Neural cell (in vitro differentiated cells): ENCODE measurements around the gene LLGL2. TPM values are rescaled to one million over a fixed set of nuclear protein-coding genes. Genes with fewer than 3 reads are reported as not detected.

ENCODE experiments used
- H2AFZ ChIP-seq: fragments of 200-600, 300-800 bp; sonication (generic), shearing (Covaris generic); 2 replicates; pipeline ENCODE4 v1.6.0; 2014; ENCODE audit warnings: low read depth, mild to moderate bottlenecking, antibody characterized with exemption, low read length, moderate library complexity
- H3F3A ChIP-seq: fragments of 200-600 bp; shearing (Covaris generic); 2 replicates; pipeline ENCODE4 v1.6.1; 2016; ENCODE audit warnings: mild to moderate bottlenecking, moderate library complexity, mixed read lengths, antibody characterized with exemption, low read length; ENCODE audit not compliant: insufficient read depth, poor library complexity, severe bottlenecking
- H3K27ac ChIP-seq: fragments of 200-600, 300-800 bp; sonication (generic), shearing (Covaris generic); 2 replicates; pipeline ENCODE4 v1.5.1; 2014; ENCODE audit warnings: mild to moderate bottlenecking, low read length, moderate library complexity
- H3K27me3 ChIP-seq: fragments of 300-800, 200-600 bp; sonication (generic), shearing (Covaris generic); 2 replicates; pipeline ENCODE4 v1.6.0; 2014; ENCODE audit warnings: mild to moderate bottlenecking, low read depth, low read length, moderate library complexity; ENCODE audit not compliant: insufficient read depth
- H3K36me3 ChIP-seq: fragments of 300-800, 200-600 bp; sonication (generic), shearing (Covaris generic); 2 replicates; pipeline ENCODE4 v1.5.1; 2014; ENCODE audit warnings: mild to moderate bottlenecking, antibody characterized with exemption, low read length, moderate library complexity; ENCODE audit not compliant: insufficient read depth
- H3K4me2 ChIP-seq: fragments of 300-800, 200-600 bp; sonication (generic), shearing (Covaris generic); 2 replicates; pipeline ENCODE4 v1.6.0; 2014; ENCODE audit warnings: mild to moderate bottlenecking, low read length
- H3K4me3 ChIP-seq: fragments of 300-800, 200-600 bp; sonication (generic), shearing (Covaris generic); 2 replicates; pipeline ENCODE4 v1.5.1; 2014; ENCODE audit warnings: mild to moderate bottlenecking, low read length, moderate library complexity
- H3K79me2 ChIP-seq: fragments of 200-600 bp; shearing (Covaris generic); replicated peaks from 2 replicates; pipeline ENCODE4 v1.6.0; 2014; ENCODE audit warnings: mild to moderate bottlenecking, low read length, moderate library complexity; ENCODE audit not compliant: insufficient read depth
- H3K9ac ChIP-seq: fragments of 300-800, 200-600 bp; sonication (generic), shearing (Covaris generic); 2 replicates; pipeline ENCODE4 v1.6.1; 2016; ENCODE audit warnings: mild to moderate bottlenecking, low read length, mixed read lengths
- H3K9me2 ChIP-seq: fragments of 200-600 bp; shearing (Covaris generic); 2 replicates; pipeline ENCODE4 v1.6.1; 2016; ENCODE audit warnings: mild to moderate bottlenecking, low read length, mixed read lengths; ENCODE audit not compliant: insufficient read depth
- H3K9me3 ChIP-seq: fragments of 200-600, 300-800 bp; sonication (generic), shearing (Covaris generic); 2 replicates; pipeline ENCODE4 v1.6.1; 2016; ENCODE audit warnings: mild to moderate bottlenecking, mixed run types, low read length, moderate library complexity, mixed read lengths
- H4K20me1 ChIP-seq: fragments of 200-600 bp; shearing (Covaris generic); 2 replicates; pipeline ENCODE4 v1.6.1; 2016; ENCODE audit warnings: mild to moderate bottlenecking, mixed run types; ENCODE audit not compliant: insufficient read depth
- EP300 ChIP-seq: fragments of 450-650 bp; conservative IDR thresholded peaks from 2 replicates; pipeline ENCODE4 v1.6.1; 2014; ENCODE audit warnings: antibody characterized with exemption, mild to moderate bottlenecking, moderate library complexity; ENCODE audit not compliant: poor library complexity, severe bottlenecking
- EZH2 ChIP-seq: fragments of 200-600, 300-800 bp; shearing (Covaris generic), sonication (generic); IDR thresholded peaks from 2 replicates; pipeline ENCODE4 v1.6.1; 2014; ENCODE audit warnings: antibody characterized with exemption, low read length, borderline replicate concordance, mild to moderate bottlenecking; ENCODE audit not compliant: insufficient read depth, poor library complexity, severe bottlenecking
- MXI1 ChIP-seq: fragments of 450-650 bp; conservative IDR thresholded peaks from 2 replicates; pipeline ENCODE4 v1.6.1; 2014; ENCODE audit warnings: antibody characterized with exemption, mild to moderate bottlenecking; ENCODE audit not compliant: poor library complexity, severe bottlenecking
- POLR2AphosphoS5 ChIP-seq: IDR thresholded peaks from 2 replicates; pipeline ENCODE4 v1.6.1; 2012
- RAD21 ChIP-seq: fragments of 450-650 bp; conservative IDR thresholded peaks from 2 replicates; pipeline ENCODE4 v1.6.1; 2014; ENCODE audit warnings: antibody characterized with exemption, mild to moderate bottlenecking, moderate library complexity
- SMC3 ChIP-seq: fragments of 450-650 bp; conservative IDR thresholded peaks from 2 replicates; pipeline ENCODE4 v1.6.1; 2014; ENCODE audit warnings: antibody characterized with exemption, mild to moderate bottlenecking, moderate library complexity; ENCODE audit not compliant: poor library complexity
- TAF1 ChIP-seq: IDR thresholded peaks from 2 replicates; pipeline ENCODE4 v1.6.1; 2012; ENCODE audit warnings: low read depth
- polyA plus RNA-seq: library from polyadenylated mRNA; depleted of rRNA; stranded (reverse); fragments of >200 nt; gene quantifications from 2 replicates; pipeline ENCODE4 v1.2.3, GENCODE V29; 2014
- TF ChIP-seq, protein P1 (sequence below): fragments of 450-650 bp; IDR thresholded peaks from 2 replicates; pipeline ENCODE4 v1.5.1; 2014; ENCODE audit warnings: antibody characterized with exemption, mild to moderate bottlenecking, moderate library complexity; ENCODE audit not compliant: poor library complexity, severe bottlenecking
- TF ChIP-seq, protein P2 (sequence below): IDR thresholded peaks from 2 replicates; pipeline ENCODE4 v1.6.1; 2012; ENCODE audit warnings: borderline replicate concordance

The LLGL2 gene
- polyA plus RNA-seq, 1 donor from 2014 or later: 0.95 TPM

DNA sequence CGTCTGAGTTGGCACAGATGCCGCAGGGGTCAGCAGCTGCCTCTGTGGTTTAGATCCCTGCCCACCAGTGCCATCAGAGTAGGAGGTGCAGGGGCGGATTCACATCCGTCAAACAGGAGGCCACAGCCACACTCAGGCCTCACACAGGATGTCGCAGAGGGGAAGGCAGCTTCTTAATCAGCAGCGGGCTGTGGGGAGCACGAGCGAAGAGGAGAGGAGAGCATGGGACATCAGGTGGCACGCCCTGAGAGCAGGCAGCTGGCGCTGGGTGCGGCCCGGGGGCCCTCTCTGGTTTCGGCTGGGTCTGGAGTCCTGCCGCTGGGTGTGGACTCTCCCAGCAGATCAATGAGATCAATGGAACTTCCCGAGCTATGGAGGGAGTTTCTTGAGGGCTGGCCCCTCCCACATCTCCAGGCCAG is 9.6 kb downstream of the LLGL2 start:
- no peaks in the 10 kb centered on the region for H3K36me3 ChIP-seq
- no peaks in the 10 kb centered on the region for H3K79me2 ChIP-seq
- H2AFZ ChIP-seq: no peak overlapping the region
- no peaks in the 10 kb centered on the region for H3F3A ChIP-seq
- H3K4me3 ChIP-seq: no peak overlapping the region
- H3K4me2 ChIP-seq: no peak overlapping the region
- H3K9ac ChIP-seq: no peak overlapping the region
- no peaks in the 10 kb centered on the region for H3K9me2 ChIP-seq
- H3K9me3 ChIP-seq: no peaks in the 10 kb centered on the region
- no peaks in the 10 kb centered on the region for H4K20me1 ChIP-seq
- H3K27ac ChIP-seq: no peak overlapping the region
- TF ChIP-seq TAF1 (no peak), EZH2 (no peak), RAD21 (no peak), SMC3 (no peak), MXI1 (no peak), POLR2AphosphoS5 (no peak), EP300 (no peak)
- TF ChIP-seq, protein P1, sequence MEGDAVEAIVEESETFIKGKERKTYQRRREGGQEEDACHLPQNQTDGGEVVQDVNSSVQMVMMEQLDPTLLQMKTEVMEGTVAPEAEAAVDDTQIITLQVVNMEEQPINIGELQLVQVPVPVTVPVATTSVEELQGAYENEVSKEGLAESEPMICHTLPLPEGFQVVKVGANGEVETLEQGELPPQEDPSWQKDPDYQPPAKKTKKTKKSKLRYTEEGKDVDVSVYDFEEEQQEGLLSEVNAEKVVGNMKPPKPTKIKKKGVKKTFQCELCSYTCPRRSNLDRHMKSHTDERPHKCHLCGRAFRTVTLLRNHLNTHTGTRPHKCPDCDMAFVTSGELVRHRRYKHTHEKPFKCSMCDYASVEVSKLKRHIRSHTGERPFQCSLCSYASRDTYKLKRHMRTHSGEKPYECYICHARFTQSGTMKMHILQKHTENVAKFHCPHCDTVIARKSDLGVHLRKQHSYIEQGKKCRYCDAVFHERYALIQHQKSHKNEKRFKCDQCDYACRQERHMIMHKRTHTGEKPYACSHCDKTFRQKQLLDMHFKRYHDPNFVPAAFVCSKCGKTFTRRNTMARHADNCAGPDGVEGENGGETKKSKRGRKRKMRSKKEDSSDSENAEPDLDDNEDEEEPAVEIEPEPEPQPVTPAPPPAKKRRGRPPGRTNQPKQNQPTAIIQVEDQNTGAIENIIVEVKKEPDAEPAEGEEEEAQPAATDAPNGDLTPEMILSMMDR: no peak
- TF ChIP-seq, protein P2, sequence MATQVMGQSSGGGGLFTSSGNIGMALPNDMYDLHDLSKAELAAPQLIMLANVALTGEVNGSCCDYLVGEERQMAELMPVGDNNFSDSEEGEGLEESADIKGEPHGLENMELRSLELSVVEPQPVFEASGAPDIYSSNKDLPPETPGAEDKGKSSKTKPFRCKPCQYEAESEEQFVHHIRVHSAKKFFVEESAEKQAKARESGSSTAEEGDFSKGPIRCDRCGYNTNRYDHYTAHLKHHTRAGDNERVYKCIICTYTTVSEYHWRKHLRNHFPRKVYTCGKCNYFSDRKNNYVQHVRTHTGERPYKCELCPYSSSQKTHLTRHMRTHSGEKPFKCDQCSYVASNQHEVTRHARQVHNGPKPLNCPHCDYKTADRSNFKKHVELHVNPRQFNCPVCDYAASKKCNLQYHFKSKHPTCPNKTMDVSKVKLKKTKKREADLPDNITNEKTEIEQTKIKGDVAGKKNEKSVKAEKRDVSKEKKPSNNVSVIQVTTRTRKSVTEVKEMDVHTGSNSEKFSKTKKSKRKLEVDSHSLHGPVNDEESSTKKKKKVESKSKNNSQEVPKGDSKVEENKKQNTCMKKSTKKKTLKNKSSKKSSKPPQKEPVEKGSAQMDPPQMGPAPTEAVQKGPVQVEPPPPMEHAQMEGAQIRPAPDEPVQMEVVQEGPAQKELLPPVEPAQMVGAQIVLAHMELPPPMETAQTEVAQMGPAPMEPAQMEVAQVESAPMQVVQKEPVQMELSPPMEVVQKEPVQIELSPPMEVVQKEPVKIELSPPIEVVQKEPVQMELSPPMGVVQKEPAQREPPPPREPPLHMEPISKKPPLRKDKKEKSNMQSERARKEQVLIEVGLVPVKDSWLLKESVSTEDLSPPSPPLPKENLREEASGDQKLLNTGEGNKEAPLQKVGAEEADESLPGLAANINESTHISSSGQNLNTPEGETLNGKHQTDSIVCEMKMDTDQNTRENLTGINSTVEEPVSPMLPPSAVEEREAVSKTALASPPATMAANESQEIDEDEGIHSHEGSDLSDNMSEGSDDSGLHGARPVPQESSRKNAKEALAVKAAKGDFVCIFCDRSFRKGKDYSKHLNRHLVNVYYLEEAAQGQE: no peak
- no peaks in the 10 kb centered on the region for H3K27me3 ChIP-seq

DNA sequence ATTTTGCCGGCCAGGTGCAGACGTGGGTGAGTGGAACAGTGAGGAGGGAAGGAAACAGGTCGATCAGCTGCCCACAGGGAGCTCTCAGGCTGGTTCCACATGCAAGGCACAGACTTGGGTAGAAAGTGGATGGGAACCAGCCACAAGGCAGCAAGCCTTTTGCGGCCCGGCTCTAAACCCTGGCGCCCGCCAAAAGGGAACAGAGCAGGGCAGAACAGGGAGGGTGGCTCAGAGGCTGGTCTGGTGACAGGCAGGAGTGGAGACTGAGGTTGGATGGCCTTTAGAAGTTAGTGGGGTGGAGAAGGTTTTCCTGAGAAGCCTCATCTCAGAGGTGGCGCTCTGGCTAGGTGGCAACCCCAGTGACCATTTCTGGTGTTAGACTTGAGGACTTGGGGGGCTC is 10.4 kb downstream of the LLGL2 start:
- Histone ChIP-seq H3K9ac (no peak overlapping the region), H3K9me3 (no peaks in the 10 kb centered on the region), H3K4me2 (no peak overlapping the region), H3K4me3 (no peak overlapping the region), H3K27ac (no peak overlapping the region), H3K9me2 (no peaks in the 10 kb centered on the region), H4K20me1 (no peaks in the 10 kb centered on the region), H3K79me2 (no peaks in the 10 kb centered on the region), H3K36me3 (no peaks in the 10 kb centered on the region), H3K27me3 (no peaks in the 10 kb centered on the region), H2AFZ (no peak overlapping the region), H3F3A (no peaks in the 10 kb centered on the region)
- TF ChIP-seq SMC3 (no peak), EP300 (no peak), MXI1 (no peak), RAD21 (no peak), EZH2 (no peak), TAF1 (no peak), POLR2AphosphoS5 (no peak)
- TF ChIP-seq, protein P1: no peak
- TF ChIP-seq, protein P2: no peak
